OCI-LY1 (cell line): ENCODE measurements around the gene F10.

ENCODE experiments used
- EZH2 ChIP-seq: fragments of 200-600 bp; sonication (generic), shearing (Covaris generic); IDR thresholded peaks from 2 replicates; pipeline ENCODE4 v1.8.0; 2017; ENCODE audit warnings: borderline replicate concordance, mixed run types, mild to moderate bottlenecking, antibody characterized with exemption, low read length, moderate library complexity, mixed read lengths
- TF ChIP-seq, protein P1 (sequence below): fragments of 200-600 bp; sonication (generic), shearing (Covaris generic); IDR thresholded peaks from 2 replicates; pipeline ENCODE4 v1.5.1; 2017; ENCODE audit warnings: mild to moderate bottlenecking, antibody characterized with exemption, low read length, moderate library complexity, mixed read lengths

- no peak for TF ChIP-seq EZH2
- TF ChIP-seq, protein P1, sequence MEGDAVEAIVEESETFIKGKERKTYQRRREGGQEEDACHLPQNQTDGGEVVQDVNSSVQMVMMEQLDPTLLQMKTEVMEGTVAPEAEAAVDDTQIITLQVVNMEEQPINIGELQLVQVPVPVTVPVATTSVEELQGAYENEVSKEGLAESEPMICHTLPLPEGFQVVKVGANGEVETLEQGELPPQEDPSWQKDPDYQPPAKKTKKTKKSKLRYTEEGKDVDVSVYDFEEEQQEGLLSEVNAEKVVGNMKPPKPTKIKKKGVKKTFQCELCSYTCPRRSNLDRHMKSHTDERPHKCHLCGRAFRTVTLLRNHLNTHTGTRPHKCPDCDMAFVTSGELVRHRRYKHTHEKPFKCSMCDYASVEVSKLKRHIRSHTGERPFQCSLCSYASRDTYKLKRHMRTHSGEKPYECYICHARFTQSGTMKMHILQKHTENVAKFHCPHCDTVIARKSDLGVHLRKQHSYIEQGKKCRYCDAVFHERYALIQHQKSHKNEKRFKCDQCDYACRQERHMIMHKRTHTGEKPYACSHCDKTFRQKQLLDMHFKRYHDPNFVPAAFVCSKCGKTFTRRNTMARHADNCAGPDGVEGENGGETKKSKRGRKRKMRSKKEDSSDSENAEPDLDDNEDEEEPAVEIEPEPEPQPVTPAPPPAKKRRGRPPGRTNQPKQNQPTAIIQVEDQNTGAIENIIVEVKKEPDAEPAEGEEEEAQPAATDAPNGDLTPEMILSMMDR, result no peak
These were observed 44.6 kb downstream of the F10 start for GRCh38 chr13:113167155-113167554.
